IMR-90 (cell line): ENCODE results near the gene RHAG. TPM values are rescaled to one million over a fixed set of nuclear protein-coding genes. Genes with fewer than 3 reads are reported as not detected.

ENCODE experiments used
- ATAC-seq: fragments of 200-7000 bp; cut with Tn5 transposase; 2 replicates; pipeline ENCODE4 v1.9.1; 2020; ENCODE audit warnings: low read depth, mild to moderate bottlenecking, moderate library complexity
- BruUV-seq: library from RNA; stranded (reverse); fragments of 400-500 nt; replicated peaks from 2 replicates; lab custom pipeline; 2021; lab: Mats Ljungman, UMichigan
- CTCF ChIA-PET: fragments of 300-600 bp; formaldehyde crosslinking; extraction: SDS; loops from one replicate; lab custom pipeline; 2021; ENCODE audit warnings: antibody characterized with exemption; lab: Yijun Ruan, JAX
- POLR2A ChIA-PET: fragments of 300-600 bp; sonication (Branson Sonifier 250); formaldehyde crosslinking; loops from one replicate; lab custom pipeline; 2022; ENCODE audit warnings: antibody characterized with exemption; ENCODE audit not compliant: unreplicated experiment; lab: Charles Lee
- DNase-seq: peaks from one replicate; pipeline ENCODE4 v3.0.0; 2013
- H2AFZ ChIP-seq: replicated peaks from 2 replicates; pipeline ENCODE3; 2013; ENCODE audit warnings: low read length, mild to moderate bottlenecking; ENCODE audit not compliant: poor library complexity
- H2AK5ac ChIP-seq: 2 replicates; pipeline ENCODE4 v1.6.1; 2013; ENCODE audit warnings: low read depth, low read length, inconsistent platforms
- H2AK9ac ChIP-seq: replicated peaks from 2 replicates; pipeline ENCODE3; 2013; ENCODE audit warnings: mild to moderate bottlenecking, low read depth, low read length, moderate library complexity; ENCODE audit not compliant: poor library complexity
- H2BK120ac ChIP-seq: 2 replicates; pipeline ENCODE4 v1.6.1; 2013; ENCODE audit warnings: low read depth, low read length, inconsistent platforms
- H2BK15ac ChIP-seq: 3 replicates; pipeline ENCODE4 v1.6.1; 2013; ENCODE audit warnings: low read depth, low read length, inconsistent platforms
- H2BK20ac ChIP-seq: 2 replicates; pipeline ENCODE4 v1.6.1; 2013; ENCODE audit warnings: low read depth, mild to moderate bottlenecking, inconsistent platforms, low read length, moderate library complexity
- H2BK5ac ChIP-seq: 2 replicates; pipeline ENCODE4 v1.6.1; 2013; ENCODE audit warnings: mild to moderate bottlenecking, low read depth, low read length, inconsistent platforms; ENCODE audit not compliant: poor library complexity, severe bottlenecking
- H3K14ac ChIP-seq: replicated peaks from 2 replicates; pipeline ENCODE4 v1.6.1; 2013; ENCODE audit warnings: low read depth, low read length, inconsistent platforms
- H3K18ac ChIP-seq: 2 replicates; pipeline ENCODE4 v1.6.1; 2013; ENCODE audit warnings: low read depth, low read length, control low read depth
- H3K23ac ChIP-seq: 2 replicates; pipeline ENCODE4 v1.6.1; 2013; ENCODE audit warnings: low read depth, low read length, inconsistent platforms
- H3K27ac ChIP-seq: 2 replicates; pipeline ENCODE4 v1.5.1; 2013; ENCODE audit warnings: mild to moderate bottlenecking, control low read depth, low read length; ENCODE audit not compliant: insufficient read depth
- H3K27me3 ChIP-seq: 2 replicates; pipeline ENCODE4 v1.6.1; 2013; ENCODE audit warnings: low read length; ENCODE audit not compliant: control insufficient read depth, insufficient read depth
- H3K36me3 ChIP-seq: 2 replicates; pipeline ENCODE4 v1.6.1; 2013; ENCODE audit warnings: low read length, mixed read lengths; ENCODE audit not compliant: control insufficient read depth, insufficient read depth
- H3K4ac ChIP-seq: 2 replicates; pipeline ENCODE4 v1.6.1; 2013; ENCODE audit warnings: low read depth, low read length, inconsistent platforms
- H3K4me1 ChIP-seq: 2 replicates; pipeline ENCODE4 v1.6.1; 2013; ENCODE audit warnings: low read length, mixed read lengths; ENCODE audit not compliant: control insufficient read depth, insufficient read depth
- H3K4me2 ChIP-seq: 2 replicates; pipeline ENCODE4 v1.6.1; 2013; ENCODE audit warnings: low read depth, mild to moderate bottlenecking, control low read depth, low read length, moderate library complexity
- H3K4me3 ChIP-seq: 2 replicates; pipeline ENCODE4 v1.5.1; 2013; ENCODE audit warnings: low read depth, mild to moderate bottlenecking, control low read depth, low read length, moderate library complexity; ENCODE audit not compliant: insufficient read depth
- H3K56ac ChIP-seq: 2 replicates; pipeline ENCODE4 v1.6.1; 2013; ENCODE audit warnings: low read length, inconsistent platforms; ENCODE audit not compliant: insufficient read depth; ENCODE audit errors: extremely low read depth
- H3K79me1 ChIP-seq, 2 experiments: 2 replicates each; pipeline ENCODE4 v1.6.1; 2013; ENCODE audit warnings: low read length in 2 of 2, inconsistent platforms in 1 of 2, low read depth in 1 of 2
- H3K9ac ChIP-seq: 2 replicates; pipeline ENCODE4 v1.6.1; 2013; ENCODE audit warnings: low read depth, low read length, control low read depth
- H3K9me1 ChIP-seq: 2 replicates; pipeline ENCODE4 v1.6.1; 2013; ENCODE audit warnings: low read length, inconsistent platforms; ENCODE audit not compliant: insufficient read depth
- H3K9me3 ChIP-seq: 2 replicates; pipeline ENCODE4 v1.6.1; 2013; ENCODE audit warnings: low read length; ENCODE audit not compliant: control insufficient read depth, insufficient read depth
- H4K20me1 ChIP-seq: 2 replicates; pipeline ENCODE4 v1.6.1; 2013; ENCODE audit warnings: low read length, inconsistent platforms; ENCODE audit not compliant: insufficient read depth
- H4K5ac ChIP-seq: 2 replicates; pipeline ENCODE4 v1.6.1; 2013; ENCODE audit warnings: mild to moderate bottlenecking, low read depth, low read length, control low read depth
- H4K8ac ChIP-seq, 2 experiments: 2 replicates each; pipeline ENCODE4 v1.6.1; 2013; ENCODE audit warnings: low read depth in 2 of 2, low read length in 2 of 2, control low read depth in 1 of 2, inconsistent platforms in 1 of 2
- H4K91ac ChIP-seq: 2 replicates; pipeline ENCODE4 v1.6.1; 2013; ENCODE audit warnings: low read depth, low read length, inconsistent platforms; ENCODE audit not compliant: insufficient read depth
- CEBPB ChIP-seq: IDR thresholded peaks from 2 replicates; pipeline ENCODE4 v1.6.1; 2012; ENCODE audit warnings: low read depth, low read length, improper control_type of control experiment
- CHD1 ChIP-seq: IDR thresholded peaks from 2 replicates; pipeline ENCODE4 v1.6.1; 2012; ENCODE audit warnings: low read depth, low read length, improper control_type of control experiment
- FOS ChIP-seq: fragments of 150-350 bp; IDR thresholded peaks from 2 replicates; pipeline ENCODE4 v1.6.1; 2016; ENCODE audit warnings: low read depth, low read length
- MAFK ChIP-seq: IDR thresholded peaks from 2 replicates; pipeline ENCODE4 v1.6.1; 2012; ENCODE audit warnings: low read depth, low read length, improper control_type of control experiment
- MAZ ChIP-seq: IDR thresholded peaks from 2 replicates; pipeline ENCODE4 v1.6.1; 2012; ENCODE audit warnings: low read depth, mild to moderate bottlenecking, low read length, improper control_type of control experiment, moderate library complexity, borderline replicate concordance
- RAD21 ChIP-seq: IDR thresholded peaks from 2 replicates; pipeline ENCODE4 v1.6.1; 2012; ENCODE audit warnings: low read length, improper control_type of control experiment
- RCOR1 ChIP-seq: IDR thresholded peaks from 2 replicates; pipeline ENCODE4 v1.6.1; 2012; ENCODE audit warnings: mild to moderate bottlenecking, low read length, improper control_type of control experiment; ENCODE audit not compliant: insufficient replicate concordance
- WGBS, 2 experiments: methylation state at CpG; one replicate each; pipeline versions ENCODE4 v1.1.5 to v1.1.7; 2013; ENCODE audit warnings: missing lambda C conversion rate in 2 of 2; ENCODE audit not compliant: insufficient read length in 1 of 2; ENCODE audit errors: extremely low coverage in 2 of 2; 5-methylcytosine and 5-hydroxymethylcytosine counted together
- dilution Hi-C: fragments of 300-500 bp; cut with HindIII; formaldehyde crosslinking; loops from one replicate; pipeline ENCODE4 v1.14.3; 2018; ENCODE audit warnings: low sequenced_read_pairs; ENCODE audit not compliant: unreplicated experiment
- in situ Hi-C: fragments of 300-500 bp; cut with MboI; formaldehyde crosslinking; loops from 3 replicates; pipeline ENCODE4 v1.14.3; 2019; ENCODE audit warnings: low sequenced_read_pairs, inconsistent platforms, mixed read lengths
- intact Hi-C: fragments of 100-400 bp; cut with micrococcal nuclease; formaldehyde crosslinking; loops from 2 replicates; pipeline ENCODE4 v1.10.0; 2022
- polyA plus RNA-seq, 3 experiments: library from polyadenylated mRNA; depleted of rRNA; stranded (reverse); fragments of >200 nt; gene quantifications; 2 replicates each; pipeline ENCODE4 v1.2.3, GENCODE V29; 2012; ENCODE audit warnings: low replicate concordance in 1 of 3
- total RNA-seq: library from RNA; depleted of rRNA; stranded (reverse); fragments of >200 nt; gene quantifications from 2 replicates; pipeline ENCODE4 v1.2.3, GENCODE V29; 2012
- TF ChIP-seq, protein P1 (sequence below): conservative IDR thresholded peaks from 2 replicates; pipeline ENCODE4 v1.5.1; 2012; ENCODE audit warnings: mild to moderate bottlenecking, low read depth, low read length, improper control_type of control experiment
- TF ChIP-seq, protein P2 (sequence below): fragments of 150-350 bp; IDR thresholded peaks from 2 replicates; pipeline ENCODE4 v1.6.1; 2016; ENCODE audit warnings: low read depth, mild to moderate bottlenecking, low read length, moderate library complexity, borderline replicate concordance

Gene RHAG
- total and polyA plus RNA-seq, 2 of the 4 experiments (the other 2 are of a cell fraction) = not detected

DNA sequence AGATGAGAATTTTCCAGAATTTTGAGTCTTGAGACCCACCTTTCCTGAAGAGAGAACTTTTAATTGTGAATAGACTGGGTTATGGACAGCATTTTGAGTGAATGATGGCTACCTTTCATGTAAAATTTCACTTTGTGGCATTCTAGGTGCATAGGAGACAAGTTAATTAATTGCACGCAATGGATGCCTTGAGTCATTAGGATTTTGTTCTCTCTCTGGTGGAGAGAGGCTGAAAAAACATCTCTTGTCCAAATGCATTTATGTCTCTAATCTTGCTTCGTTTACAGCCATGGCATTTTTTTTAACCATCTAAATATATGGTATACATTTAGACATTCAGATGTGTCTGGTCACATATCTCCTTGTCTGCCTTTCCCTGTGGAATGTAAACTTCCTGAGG lies 3.1 kb downstream of the RHAG start:
- intact Hi-C loops (no loop called here), in situ Hi-C loops (no loop called here), dilution Hi-C loops (no loop called here)
- DNase-seq (no peak), ATAC-seq (no peak)
- Histone ChIP-seq H3K9me1 (no peaks in the 10 kb centered on the region), H2BK15ac (no peak overlapping the region), H3K23ac (no peak overlapping the region), H3K79me1 (no peaks in the 10 kb centered on the region), H3K9ac (no peak overlapping the region), H3K27me3 (no peaks in the 10 kb centered on the region), H3K27ac (no peak overlapping the region), H2AFZ (no peak overlapping the region), H2BK20ac (no peak overlapping the region), H2BK5ac (no peak overlapping the region), H4K91ac (no peak overlapping the region), H2AK5ac (no peak overlapping the region), H4K5ac (no peak overlapping the region), H3K56ac (no peak overlapping the region), H4K8ac (no peak overlapping the region), H3K4me1 (no peaks in the 10 kb centered on the region), H2BK120ac (no peak overlapping the region), H3K4ac (no peak overlapping the region), H2AK9ac (no peak overlapping the region), H3K4me2 (no peak overlapping the region), H3K18ac (no peak overlapping the region), H3K36me3 (no peaks in the 10 kb centered on the region), H4K20me1 (no peaks in the 10 kb centered on the region), H3K9me3 (no peaks in the 10 kb centered on the region), H3K4me3 (no peak overlapping the region), H3K14ac (no peak overlapping the region)
- TF ChIP-seq MAZ (no peak), RCOR1 (no peak), CEBPB (no peak), CHD1 (no peak), RAD21 (no peak), FOS (no peak), MAFK (no peak)
- TF ChIP-seq, protein P1, sequence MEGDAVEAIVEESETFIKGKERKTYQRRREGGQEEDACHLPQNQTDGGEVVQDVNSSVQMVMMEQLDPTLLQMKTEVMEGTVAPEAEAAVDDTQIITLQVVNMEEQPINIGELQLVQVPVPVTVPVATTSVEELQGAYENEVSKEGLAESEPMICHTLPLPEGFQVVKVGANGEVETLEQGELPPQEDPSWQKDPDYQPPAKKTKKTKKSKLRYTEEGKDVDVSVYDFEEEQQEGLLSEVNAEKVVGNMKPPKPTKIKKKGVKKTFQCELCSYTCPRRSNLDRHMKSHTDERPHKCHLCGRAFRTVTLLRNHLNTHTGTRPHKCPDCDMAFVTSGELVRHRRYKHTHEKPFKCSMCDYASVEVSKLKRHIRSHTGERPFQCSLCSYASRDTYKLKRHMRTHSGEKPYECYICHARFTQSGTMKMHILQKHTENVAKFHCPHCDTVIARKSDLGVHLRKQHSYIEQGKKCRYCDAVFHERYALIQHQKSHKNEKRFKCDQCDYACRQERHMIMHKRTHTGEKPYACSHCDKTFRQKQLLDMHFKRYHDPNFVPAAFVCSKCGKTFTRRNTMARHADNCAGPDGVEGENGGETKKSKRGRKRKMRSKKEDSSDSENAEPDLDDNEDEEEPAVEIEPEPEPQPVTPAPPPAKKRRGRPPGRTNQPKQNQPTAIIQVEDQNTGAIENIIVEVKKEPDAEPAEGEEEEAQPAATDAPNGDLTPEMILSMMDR = no peak
- TF ChIP-seq, protein P2, sequence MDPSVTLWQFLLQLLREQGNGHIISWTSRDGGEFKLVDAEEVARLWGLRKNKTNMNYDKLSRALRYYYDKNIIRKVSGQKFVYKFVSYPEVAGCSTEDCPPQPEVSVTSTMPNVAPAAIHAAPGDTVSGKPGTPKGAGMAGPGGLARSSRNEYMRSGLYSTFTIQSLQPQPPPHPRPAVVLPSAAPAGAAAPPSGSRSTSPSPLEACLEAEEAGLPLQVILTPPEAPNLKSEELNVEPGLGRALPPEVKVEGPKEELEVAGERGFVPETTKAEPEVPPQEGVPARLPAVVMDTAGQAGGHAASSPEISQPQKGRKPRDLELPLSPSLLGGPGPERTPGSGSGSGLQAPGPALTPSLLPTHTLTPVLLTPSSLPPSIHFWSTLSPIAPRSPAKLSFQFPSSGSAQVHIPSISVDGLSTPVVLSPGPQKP = no peak
- no TSS peak for BruUV-seq
- no CpG with 5 or more reads among the region's 2 CpGs for WGBS, 2 experiments
- ChIA-PET CTCF (no interaction called here), POLR2A (no interaction called here)
